Activated naive CD4-positive, alpha-beta T cell treated with Interleukin-2 at 50 U/mL for 16 hours (primary cell): ENCODE results near the gene VKORC1.

Source experiments
- DNase-seq: peaks from one replicate; pipeline ENCODE4 v3.0.0-alpha.2; 2020

The VKORC1 gene

GRCh38 chr16:31129568-31130335 is 35.2 kb upstream of the VKORC1 start:
- DNase-seq = no peak

GRCh38 chr16:31128711-31129567 is 34.3 kb upstream of the VKORC1 start:
- DNase-seq = no peak

- no peak for DNase-seq
Measured at GRCh38 chr16:31127182-31127581, 32.6 kb upstream of the VKORC1 start.

GRCh38 chr16:31125844-31126243 is 31.2 kb upstream of the VKORC1 start:
- no peak for DNase-seq

GRCh38 chr16:31120129-31120528 is 25.5 kb upstream of the VKORC1 start:
- no peak for DNase-seq

- no peak for DNase-seq
Measured at GRCh38 chr16:31118223-31119155, 23.9 kb upstream of the VKORC1 start.

GRCh38 chr16:31117384-31118222 is 23.0 kb upstream of the VKORC1 start, which contains the start of gene KAT8:
Gene KAT8, plus strand, starts transcription at chr16:31117664. Its CDS starts 18 bp downstream, at chr16:31117682.
- peak; percentile 98 for DNase-seq

- no peak for DNase-seq
Measured at GRCh38 chr16:31114468-31114867, 19.9 kb upstream of the VKORC1 start.

GRCh38 chr16:31113121-31114120 is 18.8 kb upstream of the VKORC1 start:
- no peak for DNase-seq

- DNase-seq = no peak
Measured at GRCh38 chr16:31112711-31113110, 18.1 kb upstream of the VKORC1 start.

GRCh38 chr16:31111881-31112466 is 17.4 kb upstream of the VKORC1 start:
- no peak for DNase-seq

GRCh38 chr16:31110106-31111034 is 15.8 kb upstream of the VKORC1 start:
- no peak for DNase-seq

- DNase-seq = no peak
Measured at GRCh38 chr16:31109622-31110021, 15.0 kb upstream of the VKORC1 start.

- no peak for DNase-seq
Measured at GRCh38 chr16:31108794-31109558, 14.4 kb upstream of the VKORC1 start.

- DNase-seq = peak; percentile 74
Measured at GRCh38 chr16:31108035-31108793, 13.6 kb upstream of the VKORC1 start, which contains the start of gene BCKDK. Gene BCKDK, plus strand, starts transcription at chr16:31108386. Its CDS starts 838 bp downstream, at chr16:31109224.

GRCh38 chr16:31107465-31107867 is 12.9 kb upstream of the VKORC1 start:
- DNase-seq = peak; percentile 33
